ENCODE measurements around the gene GAS2.

The GAS2 gene

GRCh38 chr11:22728600-22729389 is 62.4 kb downstream of the GAS2 start:
- DNase-seq (ENCODE audit: low spot score): no peak

DNA sequence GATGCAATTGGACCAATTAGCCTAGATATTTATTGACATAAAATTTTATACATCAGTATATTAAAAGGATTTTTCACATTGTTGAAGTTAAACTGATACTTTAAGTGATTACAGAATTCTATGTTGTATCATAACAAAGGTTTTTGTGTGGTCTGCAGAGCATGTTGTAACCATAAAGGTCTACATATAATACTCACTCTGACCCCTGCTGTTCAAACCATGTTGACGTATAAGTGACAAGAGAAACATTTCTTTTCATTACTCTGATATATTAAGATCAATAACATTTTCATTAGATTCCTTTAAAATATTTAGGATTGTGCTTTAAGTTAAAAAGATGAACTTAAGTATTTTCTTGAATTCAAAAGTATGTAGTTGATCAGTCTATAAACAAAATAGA is 63.9 kb downstream of the GAS2 start:
- DNase-seq (ENCODE audit: low spot score): no peak

DNA sequence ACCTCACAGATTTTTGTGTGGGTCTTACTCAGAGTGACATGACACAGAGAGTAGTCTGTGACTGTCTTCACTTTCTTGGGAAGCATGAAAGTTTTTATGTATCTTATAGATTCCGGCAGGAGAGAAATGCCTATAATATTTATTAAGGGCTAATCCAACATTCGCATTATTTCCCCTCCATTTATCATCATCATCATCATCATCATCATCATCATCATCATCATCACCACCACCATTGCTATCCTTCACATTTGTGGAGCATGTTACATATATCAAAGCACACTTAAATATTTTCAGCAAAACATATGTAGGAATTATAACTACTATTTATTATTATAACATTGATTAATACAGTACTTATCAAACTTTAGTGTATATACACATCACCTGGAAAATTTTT is 66.2 kb downstream of the GAS2 start:
- DNase-seq (ENCODE audit: low spot score): no peak

- no peak for DNase-seq (ENCODE audit: low spot score)
These were observed 67.3 kb downstream of the GAS2 start for GRCh38 chr11:22733475-22734248.

- no peak for DNase-seq (ENCODE audit: low spot score)
These were observed 68.4 kb downstream of the GAS2 start for GRCh38 chr11:22734628-22735345.

- DNase-seq (ENCODE audit: low spot score): no peak
These were observed 75.8 kb downstream of the GAS2 start for GRCh38 chr11:22742157-22742613.

DNA sequence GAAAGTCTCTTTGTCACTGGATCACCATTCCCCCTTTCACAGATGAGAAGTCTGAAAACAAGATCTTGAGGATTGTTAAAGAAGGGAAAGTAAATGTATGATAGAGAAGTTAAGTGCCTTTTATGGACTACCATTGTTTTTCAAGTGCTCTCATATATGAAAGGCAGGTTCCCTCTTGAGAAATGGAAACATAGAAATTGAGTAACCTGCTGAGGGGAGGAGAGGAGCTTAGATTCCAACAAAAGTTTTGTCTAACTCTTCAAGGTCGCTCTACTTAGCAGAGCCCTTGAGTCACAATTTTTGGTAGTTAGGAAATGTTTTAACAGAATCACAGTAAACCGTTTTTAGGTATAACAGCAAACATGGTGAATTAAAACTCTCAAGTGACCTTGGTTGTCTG is 83.1 kb downstream of the GAS2 start:
- DNase-seq (ENCODE audit: low spot score): no peak

GRCh38 chr11:22752908-22753310 is 86.5 kb downstream of the GAS2 start:
- no peak for DNase-seq (ENCODE audit: low spot score)

DNA sequence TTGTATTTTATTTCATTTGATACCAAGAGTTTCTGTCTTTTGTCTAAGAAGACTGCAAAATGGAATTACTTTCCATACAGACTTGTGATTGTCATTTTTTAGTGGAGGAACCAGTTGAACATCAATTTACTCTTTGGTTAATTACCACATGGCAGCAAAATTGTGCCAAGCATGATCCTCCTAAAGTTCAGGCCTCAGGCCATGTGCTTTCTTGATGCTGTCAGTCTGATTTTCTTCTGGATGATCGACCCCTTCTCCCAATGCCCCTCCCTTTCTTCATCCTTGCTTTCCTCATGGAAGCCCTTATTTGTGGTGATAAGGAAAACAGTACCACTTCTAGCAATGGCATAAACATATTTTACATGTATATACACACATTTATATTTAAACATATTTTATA is 87.0 kb downstream of the GAS2 start:
- DNase-seq (ENCODE audit: low spot score): no peak

- DNase-seq (ENCODE audit: low spot score): no peak
These were observed 94.7 kb downstream of the GAS2 start for GRCh38 chr11:22761066-22761465.

- DNase-seq (ENCODE audit: low spot score): no peak
These were observed 96.8 kb downstream of the GAS2 start for GRCh38 chr11:22763166-22763565.

- no peak for DNase-seq (ENCODE audit: low spot score)
These were observed 98.3 kb downstream of the GAS2 start for GRCh38 chr11:22764735-22765134.

GRCh38 chr11:22768281-22768680 is 101.9 kb downstream of the GAS2 start:
- no peak for DNase-seq (ENCODE audit: low spot score)

- no peak for DNase-seq (ENCODE audit: low spot score)
These were observed 102.7 kb downstream of the GAS2 start for GRCh38 chr11:22769081-22769480.

GRCh38 chr11:22774716-22775115 is 108.3 kb downstream of the GAS2 start:
- no peak for DNase-seq (ENCODE audit: low spot score)

DNA sequence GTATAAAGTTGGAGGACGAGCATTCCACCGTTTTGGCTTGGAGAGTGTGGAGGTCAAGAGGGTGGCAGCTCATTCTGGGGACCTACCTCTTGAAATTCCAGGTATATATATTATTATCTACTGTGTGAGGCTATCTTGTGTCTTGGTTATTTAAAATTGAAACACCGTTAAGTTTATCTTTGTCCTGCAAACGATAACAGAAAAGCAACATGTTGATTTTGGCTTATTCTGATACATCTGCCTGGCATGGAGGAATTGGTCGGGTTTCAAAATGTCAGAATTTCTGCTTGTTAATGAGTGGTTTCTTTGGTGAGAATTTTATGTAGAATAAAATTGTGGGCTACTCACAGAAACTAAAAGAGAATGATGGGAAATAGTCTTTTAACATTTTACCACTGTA is 108.8 kb downstream of the GAS2 start:
- DNase-seq (ENCODE audit: low spot score): no peak

DNA sequence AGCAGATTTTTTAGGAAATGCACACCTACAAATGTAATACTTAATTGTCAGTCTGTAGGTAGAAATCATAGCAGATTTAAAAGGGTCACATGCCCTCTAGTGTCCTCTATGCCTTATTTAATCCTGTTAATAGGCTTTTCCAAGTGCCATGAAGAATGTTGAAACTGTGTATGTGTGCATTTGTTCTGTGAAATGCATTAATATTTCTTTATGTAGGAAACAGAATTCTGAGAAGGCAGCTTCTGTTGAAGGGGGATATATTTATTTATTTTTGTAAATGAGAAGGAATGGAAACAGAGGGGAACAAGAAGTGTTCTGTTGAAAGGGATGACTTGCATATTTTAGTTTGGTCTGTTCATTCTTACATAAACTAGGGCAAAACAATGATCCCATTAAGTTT is 112.2 kb downstream of the GAS2 start:
- no peak for DNase-seq (ENCODE audit: low spot score)

- DNase-seq (ENCODE audit: low spot score): no peak
These were observed 113.4 kb downstream of the GAS2 start for GRCh38 chr11:22779850-22780249.

DNA sequence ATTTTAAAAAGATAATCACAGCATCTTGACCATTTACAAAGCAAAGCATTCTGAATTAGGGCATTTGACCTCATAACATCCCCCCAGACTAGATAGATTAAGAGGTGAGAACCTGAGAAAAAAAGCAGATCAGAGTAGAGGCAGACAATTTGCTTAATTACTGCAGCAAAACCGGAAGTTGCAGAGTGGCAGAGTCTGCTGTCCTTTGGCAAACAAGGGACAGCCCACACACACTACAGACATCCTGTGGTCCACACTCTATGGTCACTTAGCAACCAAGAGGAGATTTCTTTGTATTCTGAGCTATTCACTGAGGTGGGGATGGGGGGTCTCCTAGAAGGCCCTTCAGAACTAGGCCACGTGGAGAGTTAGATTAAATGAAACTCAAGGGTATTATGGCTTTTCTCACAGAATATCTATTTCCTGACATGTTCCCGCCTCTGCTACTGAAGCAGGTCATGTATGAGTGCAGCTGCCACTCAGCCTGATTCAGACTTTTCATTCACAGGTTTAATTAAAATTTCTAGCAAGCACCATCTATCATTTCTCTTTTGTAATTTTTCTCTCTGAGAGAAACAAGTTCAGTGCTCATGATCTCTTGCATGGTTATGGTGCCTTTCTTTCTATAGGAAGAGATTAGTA is 114.7 kb downstream of the GAS2 start:
- DNase-seq (ENCODE audit: low spot score): no peak

DNA sequence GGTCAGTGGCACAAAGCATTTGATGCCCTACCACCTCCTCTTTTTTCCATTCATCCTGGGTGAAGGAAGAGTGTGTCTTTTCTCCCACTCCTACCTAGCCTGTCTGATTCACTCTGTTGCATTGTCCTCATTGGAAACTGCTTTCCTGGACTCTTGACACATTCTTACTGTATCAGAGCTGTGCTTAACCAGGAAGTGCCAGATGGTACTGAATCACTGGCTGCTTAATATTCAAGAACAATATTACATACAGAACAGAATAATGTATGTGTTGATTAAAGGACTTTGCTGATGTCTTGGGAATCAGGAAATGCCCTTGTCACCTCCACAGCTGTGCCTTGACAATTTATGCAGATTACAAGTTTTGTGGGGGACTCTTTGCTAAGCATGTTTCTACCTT is 118.8 kb downstream of the GAS2 start:
- DNase-seq (ENCODE audit: low spot score): no peak

GRCh38 chr11:22786475-22786874 is 120.1 kb downstream of the GAS2 start:
- DNase-seq (ENCODE audit: low spot score): no peak

DNA sequence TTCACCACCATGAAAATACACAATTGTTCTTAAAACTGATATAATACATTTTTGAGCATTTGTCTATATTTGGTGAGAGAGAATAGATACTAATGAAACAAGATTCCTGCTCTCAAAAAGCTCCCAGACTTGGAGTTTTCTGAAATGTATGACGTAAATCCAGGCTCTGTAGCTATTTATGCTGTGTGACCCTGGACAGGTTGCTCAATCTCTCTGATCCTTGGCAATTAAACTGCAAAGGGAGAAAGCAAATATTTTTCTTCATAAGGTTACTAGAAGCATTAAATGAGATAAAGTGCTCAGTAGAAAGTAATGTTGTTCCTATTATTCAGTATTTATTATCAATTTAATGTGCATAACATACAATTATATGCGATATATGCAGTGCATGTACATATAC is 120.6 kb downstream of the GAS2 start:
- no peak for DNase-seq (ENCODE audit: low spot score)

Measured in hepatic stellate cell (primary cell).